GM12891 (cell line): ENCODE data around the gene RUNX1.

Experiments used
- POLR2A ChIP-seq: IDR thresholded peaks from 2 replicates; pipeline ENCODE4 v1.6.1; 2011; ENCODE audit warnings: low read depth, low read length, control low read depth
- POLR2AphosphoS5 ChIP-seq: IDR thresholded peaks from 2 replicates; pipeline ENCODE4 v1.6.1; 2011; ENCODE audit warnings: low read depth, low read length, control low read depth
- POU2F2 ChIP-seq: IDR thresholded peaks from 2 replicates; pipeline ENCODE4 v1.6.1; 2011; ENCODE audit warnings: low read depth, mild to moderate bottlenecking, control low read depth, low read length, moderate library complexity
- SPI1 ChIP-seq: IDR thresholded peaks from 2 replicates; pipeline ENCODE4 v1.6.1; 2011; ENCODE audit warnings: low read depth, low read length, control low read depth
- TAF1 ChIP-seq: IDR thresholded peaks from 2 replicates; pipeline ENCODE4 v1.6.1; 2011; ENCODE audit warnings: low read depth, low read length, control low read depth

- TF ChIP-seq POLR2A (no peak), TAF1 (no peak), SPI1 (no peak), POLR2AphosphoS5 (no peak), POU2F2 (no peak)
Observed at GRCh38 chr21:34981791-34982190, 67.3 kb downstream of the RUNX1 start.
